ENCODE measurements around the gene TEX13B.
"Not testable (repeated sequence)": the region's sequence is repeated elsewhere in the genome, so short reads cannot be mapped to it uniquely, and the experiment has no call there.

Gene TEX13B, protein sequence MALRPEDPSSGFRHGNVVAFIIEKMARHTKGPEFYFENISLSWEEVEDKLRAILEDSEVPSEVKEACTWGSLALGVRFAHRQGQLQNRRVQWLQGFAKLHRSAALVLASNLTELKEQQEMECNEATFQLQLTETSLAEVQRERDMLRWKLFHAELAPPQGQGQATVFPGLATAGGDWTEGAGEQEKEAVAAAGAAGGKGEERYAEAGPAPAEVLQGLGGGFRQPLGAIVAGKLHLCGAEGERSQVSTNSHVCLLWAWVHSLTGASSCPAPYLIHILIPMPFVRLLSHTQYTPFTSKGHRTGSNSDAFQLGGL

DNA sequence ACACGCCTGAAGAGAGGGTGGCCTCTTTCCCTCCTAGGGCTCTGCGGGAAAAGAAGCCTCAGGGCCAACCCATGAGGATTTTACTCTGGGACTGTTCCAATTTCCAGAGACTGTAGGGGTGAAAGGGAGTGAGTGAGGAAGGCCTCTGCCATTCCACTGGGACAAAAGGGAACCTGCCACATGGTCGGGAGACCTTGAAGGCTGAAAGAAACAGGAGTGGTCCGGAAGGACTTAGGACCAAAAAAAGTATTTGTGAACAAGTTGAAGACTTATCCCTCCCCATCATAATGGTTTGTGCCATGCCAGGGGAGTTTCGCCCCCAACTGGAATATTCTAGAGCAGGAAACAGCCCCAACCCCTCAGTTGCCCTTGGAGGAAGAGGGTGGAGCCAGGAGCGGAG is at the start of gene TEX13B:
TSS of gene TEX13B (minus strand) at position 15 of the 400 bp plus-strand sequence. CDS start 243 bp downstream, outside the sequence.
- DNase-seq, result no peak

DNA sequence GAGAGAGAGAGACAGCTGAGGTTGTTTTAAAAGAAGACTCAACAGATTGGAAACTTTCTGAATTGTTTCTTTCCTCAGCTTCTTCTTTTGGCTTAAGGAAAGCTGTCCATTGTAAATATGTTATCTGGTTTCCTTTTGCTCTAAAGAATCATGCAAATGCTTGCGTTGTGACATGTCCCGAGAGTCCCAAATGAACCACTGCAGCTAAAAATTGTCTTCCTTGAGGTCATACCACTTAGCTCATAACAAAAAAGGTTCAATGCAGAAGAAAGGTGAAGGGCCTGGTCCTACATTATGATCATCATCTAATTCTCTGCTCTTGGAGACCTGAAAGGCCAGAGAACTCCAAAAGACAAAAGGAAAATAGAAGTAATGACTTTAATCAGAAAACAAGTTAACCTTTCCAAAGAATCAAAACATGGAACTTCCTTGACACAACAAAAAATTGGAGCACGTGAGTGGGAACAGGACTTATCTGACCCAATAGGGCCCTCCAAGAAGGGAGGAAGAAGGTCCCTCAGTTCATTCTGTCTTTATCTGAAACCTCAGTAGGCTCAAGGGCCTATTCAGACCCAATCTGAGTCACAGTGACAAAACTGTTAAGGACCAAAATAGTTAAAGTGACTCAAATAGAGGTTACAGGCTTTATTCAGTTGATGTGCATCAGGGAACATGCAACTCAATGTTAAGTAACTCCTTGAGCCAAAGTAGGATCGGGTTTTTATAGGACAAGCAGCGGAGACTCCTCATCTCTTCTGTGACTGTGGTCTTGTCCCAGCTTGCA is 48.0 kb upstream of the TEX13B start:
- DNase-seq, result no peak

DNA sequence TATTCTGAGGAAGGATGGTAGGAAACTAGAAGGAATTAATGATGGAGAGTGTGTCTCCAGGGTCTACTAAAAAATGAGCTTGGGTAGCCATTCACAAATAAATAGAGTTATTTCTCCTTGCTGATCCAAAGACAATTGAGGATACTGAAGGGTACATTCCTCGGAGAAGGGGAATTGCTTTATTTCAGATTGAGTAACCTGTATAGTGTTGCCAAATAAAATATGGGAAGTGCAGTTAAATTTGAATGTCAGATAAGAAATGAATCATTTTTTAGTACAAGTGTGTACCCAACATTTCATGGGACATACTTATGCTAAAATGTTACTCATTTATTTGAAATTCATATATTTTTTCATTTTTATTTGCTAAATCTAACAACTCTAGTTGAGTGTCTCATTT is 46.7 kb upstream of the TEX13B start:
- no peak for DNase-seq

DNA sequence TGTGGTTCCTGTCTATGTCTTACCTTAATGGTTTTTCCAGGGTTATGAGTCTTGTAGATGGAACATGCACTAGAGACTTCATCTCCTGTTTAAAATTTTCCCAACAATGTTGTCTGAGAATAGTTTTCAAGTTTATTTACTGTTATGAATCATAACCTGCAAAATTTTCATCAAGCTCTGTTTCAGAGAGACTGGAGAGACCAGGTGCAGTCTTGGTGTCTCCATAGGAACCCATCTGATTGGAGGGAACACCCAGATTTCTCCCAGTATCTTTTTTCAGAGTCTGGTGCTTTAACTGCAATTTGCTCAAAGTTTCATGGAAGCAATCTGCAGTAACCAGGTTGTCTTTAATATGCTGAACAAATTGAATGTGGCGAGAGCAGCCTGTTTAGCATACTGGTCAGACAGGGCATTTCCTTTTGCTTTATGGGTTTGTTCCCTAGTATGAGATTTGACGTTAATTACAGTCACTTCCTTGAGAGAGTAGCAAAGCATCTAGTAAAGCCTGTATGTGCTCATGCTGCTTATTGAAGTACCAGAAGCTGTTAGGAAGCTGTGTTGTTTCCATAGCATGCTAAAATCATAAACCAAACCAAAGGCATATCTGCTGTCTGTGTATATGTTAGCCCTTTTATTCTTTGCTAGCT is 43.9 kb upstream of the TEX13B start:
- no peak for DNase-seq

DNA sequence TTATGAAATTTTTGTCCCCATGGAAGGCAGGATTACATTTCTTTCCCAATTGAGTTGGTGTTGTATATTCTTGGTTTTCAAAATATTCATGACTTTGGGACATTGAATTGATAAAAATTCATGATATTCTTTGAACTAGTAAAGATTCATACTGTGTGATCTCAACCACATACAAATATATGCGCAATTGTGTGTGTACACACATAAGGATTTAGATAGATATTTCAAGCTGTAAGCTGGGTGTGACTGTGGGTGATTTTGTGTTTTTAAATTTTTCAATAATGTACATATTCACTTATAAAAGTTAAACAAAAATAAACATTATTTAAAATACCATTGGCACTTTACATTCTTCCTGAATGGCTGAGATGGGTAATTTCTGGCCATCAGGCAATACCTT is 43.2 kb upstream of the TEX13B start:
- DNase-seq, result no peak

DNA sequence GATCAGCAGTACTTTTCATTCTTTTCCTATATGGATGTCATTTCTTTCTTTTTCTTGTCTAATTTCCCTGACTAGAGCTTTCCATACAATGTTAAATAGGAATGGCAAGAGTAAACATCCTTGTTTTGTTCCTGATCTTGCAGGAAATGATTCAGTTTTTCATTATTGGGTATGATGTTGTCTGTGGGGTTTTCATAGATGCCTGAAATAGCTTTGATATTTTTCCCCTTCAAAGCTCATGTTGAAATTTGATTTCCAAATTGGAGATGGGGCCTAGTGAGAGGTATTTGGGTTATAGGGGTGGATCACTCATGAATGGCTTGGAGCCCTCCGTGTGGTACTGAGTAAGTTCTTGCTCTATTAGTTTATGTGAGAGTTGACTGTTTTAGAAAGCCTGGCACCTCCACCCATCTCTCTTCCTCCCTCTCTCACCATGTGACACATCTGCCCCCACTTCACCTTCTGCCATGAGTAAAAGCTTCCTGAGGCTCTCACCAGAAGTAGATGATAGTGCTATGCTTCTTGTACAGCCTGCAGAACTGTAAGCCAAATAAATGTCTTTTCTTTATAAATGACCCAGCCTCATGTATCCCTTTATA is 40.4 kb upstream of the TEX13B start:
- no peak for DNase-seq

DNA sequence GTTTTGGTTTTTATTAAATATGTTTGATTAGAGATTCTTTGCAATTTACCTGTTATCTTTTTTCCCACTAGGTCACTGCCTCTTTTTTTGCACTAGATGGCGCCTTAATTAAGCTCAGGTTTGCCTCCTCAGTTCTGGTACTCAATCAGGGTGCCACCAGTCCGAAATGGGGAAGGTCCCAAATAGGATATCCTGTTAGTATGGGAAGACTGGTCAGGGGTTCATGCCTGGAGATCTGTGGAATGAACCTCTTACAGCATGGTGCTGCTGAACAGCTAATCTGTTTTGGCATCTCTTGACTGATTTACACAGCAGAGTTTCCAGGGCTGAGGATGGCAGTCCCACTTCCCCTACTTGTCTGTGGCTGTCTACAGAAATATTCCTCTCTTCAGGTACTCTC is 38.5 kb upstream of the TEX13B start:
- no peak for DNase-seq

DNA sequence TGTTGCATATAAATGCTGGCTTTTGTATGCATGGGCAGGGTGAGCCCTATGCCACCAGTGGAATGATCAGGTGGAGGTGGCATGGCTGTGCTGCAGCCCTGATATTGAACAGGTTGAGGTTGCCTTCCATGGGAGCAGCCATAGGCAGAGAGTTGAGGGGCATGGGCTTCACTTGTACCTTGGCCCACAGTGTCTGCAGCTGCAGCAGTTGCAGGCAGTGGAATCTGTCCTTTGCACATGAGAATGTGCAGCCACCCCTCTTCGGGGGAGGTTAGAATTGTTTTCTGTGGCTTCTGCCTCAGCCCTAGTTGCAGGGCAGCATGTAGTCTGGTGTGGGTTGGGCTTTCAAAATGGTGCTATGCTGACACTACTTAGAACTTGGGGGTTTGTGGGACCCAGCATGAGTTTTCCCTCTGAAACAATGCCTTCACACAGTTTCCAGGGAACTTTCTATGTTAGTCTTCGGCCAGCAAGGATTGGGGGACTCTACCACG is 37.3 kb upstream of the TEX13B start:
- no peak for DNase-seq

DNA sequence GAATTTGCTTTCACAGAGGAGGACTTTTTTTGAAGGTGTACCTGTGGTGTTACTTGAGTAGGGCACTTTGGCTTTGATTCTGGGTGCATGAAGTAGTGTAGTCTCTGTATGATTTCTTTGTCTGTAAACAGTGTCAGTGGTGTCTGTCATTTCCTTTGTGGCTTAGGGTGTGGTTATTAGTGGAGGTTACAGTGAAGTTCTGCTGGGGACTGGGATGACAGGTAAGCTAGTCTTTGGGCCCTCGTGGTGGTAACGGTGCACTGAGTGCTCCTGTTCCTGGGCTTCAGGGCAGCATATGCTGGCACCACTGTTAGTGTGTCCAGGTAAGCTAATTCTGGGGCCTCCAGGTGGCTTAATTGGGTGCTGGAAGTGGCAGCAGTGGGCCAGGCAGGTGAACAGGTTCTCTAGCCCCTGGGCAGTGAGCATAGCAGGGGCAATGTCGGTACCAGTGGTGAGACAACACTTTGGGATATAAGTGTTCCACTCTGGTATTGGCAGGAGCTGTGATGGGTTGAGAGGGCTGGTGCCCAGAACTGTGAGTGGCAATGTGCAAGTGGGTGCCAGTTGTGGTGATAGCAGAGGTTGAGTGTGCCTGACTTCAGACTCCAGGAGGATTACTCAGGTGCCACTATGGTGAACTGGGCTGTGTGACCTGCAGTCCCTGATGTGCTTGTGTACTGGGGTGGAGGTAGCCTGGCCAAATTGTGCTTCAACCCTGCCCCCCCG is 36.6 kb upstream of the TEX13B start:
- DNase-seq, result no peak

DNA sequence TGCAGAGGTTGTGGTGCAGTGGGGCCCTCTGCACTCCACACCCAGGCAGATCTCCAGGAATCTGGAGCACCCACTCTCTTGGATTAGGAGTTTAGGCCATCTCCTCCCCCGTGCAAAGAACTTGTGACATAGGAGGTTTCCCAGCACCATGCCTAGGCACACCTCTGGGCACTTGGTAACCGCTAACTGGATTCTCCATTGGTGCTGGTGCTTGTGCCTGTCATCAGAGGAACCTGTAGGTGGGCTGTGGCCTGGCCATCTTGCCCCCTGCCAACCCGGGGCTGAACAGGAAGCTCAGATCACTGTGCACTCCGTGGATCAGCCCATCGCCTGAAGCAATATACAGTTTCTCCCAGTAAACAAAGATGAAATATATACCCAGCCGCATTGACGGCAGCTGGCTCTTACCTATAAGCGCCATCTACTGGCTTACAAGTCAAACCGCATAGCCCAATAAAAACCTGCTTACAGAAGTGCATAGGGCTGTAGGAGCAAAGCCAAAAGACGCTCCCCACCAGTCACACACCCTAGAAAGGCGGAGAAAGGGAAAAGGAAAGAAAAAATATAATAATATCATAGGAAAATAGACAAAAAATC is 19.1 kb upstream of the TEX13B start:
- DNase-seq, result no peak

DNA sequence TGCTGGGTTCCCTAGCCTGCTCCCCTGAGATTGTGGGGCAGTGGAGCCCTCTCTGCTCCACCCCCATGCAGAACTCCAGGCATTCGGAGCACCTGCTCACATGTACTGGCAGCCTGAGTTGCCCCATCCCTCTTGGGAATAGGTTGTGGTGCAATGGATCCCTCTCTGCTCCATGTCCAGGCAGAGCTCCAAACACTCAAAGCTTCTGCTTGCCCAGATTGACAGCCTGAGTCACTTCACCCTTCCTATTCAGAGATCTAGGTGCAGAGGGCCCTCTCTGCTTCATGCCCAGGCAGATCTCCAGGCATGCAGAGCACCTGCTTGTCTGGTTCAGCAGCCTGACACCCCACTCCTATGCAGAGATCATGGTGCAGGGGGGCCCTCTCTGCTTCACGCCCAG is 18.6 kb upstream of the TEX13B start:
- no peak for DNase-seq

DNA sequence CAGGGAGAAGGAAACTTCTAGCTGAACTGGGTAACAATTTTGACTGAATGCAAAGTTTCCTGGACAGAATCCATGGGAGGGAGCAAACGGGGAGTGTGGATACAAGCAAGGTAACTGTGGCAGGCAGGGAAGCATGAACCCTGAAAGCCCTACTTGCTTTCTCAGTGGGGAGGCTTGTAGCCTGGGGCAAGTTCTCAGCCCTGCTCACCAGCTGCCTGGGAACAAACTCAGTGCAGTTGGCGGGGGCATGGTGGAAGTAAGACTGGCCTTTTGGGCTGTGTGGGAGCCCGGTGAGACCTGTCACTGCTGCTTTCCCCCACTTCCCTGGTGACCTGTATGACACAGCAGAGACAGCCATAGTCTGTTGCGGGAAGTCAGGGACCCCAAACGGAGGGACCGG is 14.0 kb upstream of the TEX13B start:
- no peak for DNase-seq

DNA sequence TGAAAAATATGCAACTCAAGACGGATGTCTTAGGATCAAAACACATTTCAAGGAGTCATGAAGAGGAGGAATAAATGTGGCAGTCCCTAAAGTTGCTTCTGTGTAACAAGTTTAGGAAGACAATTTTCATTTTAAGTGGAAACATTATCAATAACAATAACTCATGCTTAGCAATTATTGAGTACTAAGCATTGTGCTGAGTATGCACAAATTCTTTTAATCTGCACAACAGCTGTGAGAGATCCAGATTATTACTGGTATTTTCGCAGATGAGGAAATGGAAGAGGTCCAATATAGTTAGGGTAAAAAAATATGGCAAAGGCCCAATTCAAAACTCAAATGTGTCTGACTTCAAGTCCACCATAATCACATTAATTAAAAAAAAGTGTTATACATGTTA is 2.9 kb upstream of the TEX13B start:
- DNase-seq, result no peak

DNA sequence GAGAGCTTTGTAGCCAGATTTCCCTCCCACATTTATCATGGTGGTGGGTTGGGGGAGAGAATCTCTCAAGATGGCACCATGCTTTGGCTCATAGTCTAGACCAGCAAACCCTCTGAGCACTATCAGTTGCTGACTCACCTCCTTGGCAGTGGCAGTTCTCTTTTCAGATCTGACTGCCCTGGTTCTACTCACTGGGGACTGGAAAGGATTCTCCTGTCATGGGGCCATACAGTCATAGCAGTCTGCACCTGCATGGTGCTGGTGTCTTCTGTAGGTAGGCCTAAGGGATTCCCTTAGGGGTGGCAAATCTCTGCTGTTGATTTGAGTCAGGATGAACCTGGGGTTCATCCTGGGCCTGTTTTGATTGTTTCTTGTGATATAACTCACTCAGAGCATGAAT is 2.6 kb downstream of the TEX13B start:
- no peak for DNase-seq

DNA sequence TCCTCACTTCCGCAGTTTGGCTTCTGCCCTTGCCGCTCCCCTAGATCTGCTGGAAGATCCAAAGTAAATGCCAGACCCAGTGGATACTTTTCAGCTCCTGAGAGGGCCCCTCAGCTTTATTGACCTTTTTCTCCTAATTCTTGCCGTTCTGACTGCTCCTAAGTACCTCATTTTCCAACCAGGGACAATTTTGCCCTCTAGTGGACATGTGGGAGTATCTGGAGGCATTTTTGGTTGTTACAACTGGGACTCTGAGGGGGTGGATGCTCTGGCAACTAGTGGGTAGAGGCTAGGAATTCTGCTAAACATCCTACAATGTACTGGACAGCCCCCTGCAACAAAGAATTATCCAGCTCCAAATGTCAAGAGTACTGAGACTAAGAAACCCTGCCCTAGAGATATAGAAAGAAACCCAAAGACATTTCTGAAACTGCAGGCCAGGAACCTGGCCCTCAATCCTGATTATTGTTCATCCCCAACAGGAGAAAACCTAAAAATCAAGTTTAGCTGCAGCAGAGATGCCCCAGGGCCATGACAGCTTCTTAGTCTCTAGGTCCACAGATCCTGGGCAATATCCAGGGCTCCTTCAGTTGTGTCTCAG is 3.4 kb downstream of the TEX13B start:
- DNase-seq, result no peak

DNA sequence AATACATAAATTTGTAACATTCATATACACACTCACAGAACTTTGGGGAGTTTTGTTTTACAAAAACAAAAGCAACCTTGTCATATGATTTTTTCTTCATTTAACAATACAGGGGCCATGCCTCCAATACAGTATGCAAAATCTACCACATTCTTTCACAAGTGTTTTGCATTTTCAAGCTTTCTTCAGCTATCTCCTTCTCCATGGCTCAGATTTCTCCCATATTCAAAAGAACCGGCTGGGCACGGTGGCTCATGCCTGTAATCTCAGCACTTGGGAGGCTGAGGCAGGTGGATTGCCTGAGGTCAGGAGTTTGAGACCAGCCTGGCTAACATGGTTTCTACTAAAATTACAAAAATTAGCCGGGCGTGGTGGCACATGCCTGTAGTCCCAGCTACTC is 4.1 kb downstream of the TEX13B start:
- DNase-seq, result no peak

DNA sequence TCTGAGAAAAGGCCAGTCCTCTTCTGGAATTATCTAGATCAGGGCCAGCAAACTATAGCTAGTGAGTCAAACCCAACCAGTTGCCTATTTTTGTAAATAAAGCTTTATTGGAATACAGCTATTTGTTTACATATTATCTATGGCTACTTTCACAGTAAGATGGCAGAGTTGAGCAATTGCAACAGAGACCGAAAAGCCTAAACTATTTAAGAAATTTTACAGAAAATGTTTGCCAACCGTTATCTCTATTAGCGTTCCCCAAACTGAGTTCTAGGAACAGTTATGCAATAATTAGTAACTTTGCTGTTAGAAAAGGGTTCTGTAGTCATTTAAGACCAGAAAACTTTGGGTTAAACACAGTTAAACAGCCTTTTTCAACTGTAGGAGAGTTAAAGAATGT is 10.5 kb downstream of the TEX13B start:
- DNase-seq, result no peak

DNA sequence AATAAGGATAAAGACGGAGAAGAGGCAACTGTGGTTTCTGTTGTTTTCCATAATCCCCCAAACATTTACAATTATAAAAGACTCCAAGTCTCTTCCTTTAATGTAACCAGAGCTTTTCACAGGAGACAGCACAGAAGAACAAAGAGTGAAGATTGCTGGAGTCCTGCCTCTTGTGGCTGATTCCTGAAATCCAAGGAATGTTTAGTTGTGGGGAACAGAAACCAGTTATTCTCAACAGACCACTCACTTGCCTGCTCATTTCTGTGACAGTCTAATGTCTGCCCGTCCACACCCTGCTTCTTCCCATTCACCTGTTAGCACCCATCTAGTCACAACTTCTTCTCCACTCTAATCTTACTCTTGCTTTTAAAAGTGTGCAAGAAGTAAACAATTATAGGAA is 12.1 kb downstream of the TEX13B start:
- DNase-seq, result no peak

DNA sequence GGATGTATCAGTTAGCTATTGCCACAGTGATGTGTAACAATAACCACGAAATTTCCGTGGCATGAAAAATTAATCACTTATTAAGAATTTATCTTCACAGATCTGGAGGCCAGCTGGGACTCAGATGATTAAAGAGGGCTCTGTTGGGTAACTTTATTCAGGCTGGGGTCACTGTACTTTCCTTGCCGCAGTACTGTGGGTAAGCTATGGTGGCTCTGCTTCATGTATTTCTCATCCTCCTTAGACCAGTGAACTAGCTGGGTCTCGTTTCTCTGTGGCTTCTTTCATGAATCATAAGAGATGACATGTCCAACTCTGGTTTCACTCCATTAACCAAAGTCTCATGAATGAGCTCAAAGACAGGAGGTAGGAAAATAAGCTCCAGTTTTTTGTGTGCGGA is 13.5 kb downstream of the TEX13B start:
- no peak for DNase-seq

DNA sequence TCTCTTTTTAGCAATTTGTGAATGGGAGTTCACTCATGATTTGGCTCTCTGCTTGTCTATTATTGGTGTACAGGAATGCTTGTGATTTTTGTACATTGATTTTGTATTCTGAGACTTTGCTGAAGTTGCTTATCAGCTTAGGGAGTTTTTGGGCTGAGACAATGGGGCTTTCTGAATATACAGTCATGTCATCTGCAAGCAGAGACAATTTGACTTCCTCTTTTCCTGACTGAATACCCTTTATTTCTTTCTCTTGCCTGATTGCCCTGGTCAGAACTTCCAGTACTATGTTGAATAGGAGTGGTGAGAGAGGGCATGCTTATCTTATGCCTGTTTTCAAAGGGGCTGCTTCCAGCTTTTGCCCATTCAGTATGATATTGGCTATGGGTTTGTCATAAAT is 26.8 kb downstream of the TEX13B start:
- DNase-seq, result not testable (repeated sequence)

DNA sequence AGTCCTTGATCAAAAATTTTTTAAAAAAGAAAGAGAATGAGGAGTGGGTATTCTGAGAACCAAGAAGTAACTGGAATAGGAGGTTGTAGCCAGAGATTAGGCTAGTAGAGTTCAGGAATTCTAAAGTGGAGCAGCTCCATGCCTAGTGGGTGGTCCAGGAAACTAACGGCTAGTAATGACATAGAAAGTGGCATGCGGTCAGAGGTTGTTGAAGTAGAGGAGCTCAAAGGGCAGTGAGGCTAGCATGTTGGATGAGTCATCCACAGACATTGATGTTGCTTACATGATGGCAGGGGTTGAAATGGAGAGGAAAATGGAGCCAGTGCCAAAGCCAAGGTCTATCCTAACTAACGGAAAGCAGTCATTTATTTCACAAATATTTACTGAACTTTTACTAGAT is 42.1 kb downstream of the TEX13B start:
- no peak for DNase-seq

DNA sequence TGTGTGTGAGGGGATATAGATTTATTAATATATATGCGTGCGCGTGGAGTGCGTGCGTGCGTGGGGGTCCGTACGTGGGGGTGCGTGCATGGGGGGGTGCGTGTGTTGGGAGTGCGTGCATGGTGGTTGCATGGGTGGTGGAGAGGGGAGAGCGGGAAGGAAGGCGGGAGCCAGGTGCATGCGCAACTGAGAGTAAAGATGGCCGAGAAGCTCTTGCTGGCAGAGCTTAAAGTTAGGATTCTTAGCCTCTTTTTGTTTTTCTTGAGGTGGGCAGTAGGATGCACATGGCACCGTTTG is 45.8 kb downstream of the TEX13B start:
- no peak for DNase-seq

Measured in NCI-H187 treated with DMSO at 0.1 percent for 48 hours (cell line).